Upper lobe of right lung (tissue), 1 donor: ENCODE results near the gene CDK10. TPM values are rescaled to one million over a fixed set of nuclear protein-coding genes. Genes with fewer than 3 reads are reported as not detected.

Experiments
- ATAC-seq: fragments of 200-7000 bp; cut with Tn5 transposase; one replicate; pipeline ENCODE4 v1.9.1; 2020; ENCODE audit warnings: mild to moderate bottlenecking, moderate library complexity
- DNase-seq: peaks from one replicate; pipeline ENCODE4 v3.0.0-alpha.2; 2020
- H3K27ac ChIP-seq: fragments of 200-600 bp; one replicate; pipeline ENCODE4 v1.8.0; 2022
- H3K27me3 ChIP-seq: fragments of 200-600 bp; one replicate; pipeline ENCODE4 v1.8.0; 2022; ENCODE audit warnings: mild to moderate bottlenecking
- H3K36me3 ChIP-seq: fragments of 200-600 bp; one replicate; pipeline ENCODE4 v1.8.0; 2022
- H3K4me1 ChIP-seq: fragments of 200-600 bp; one replicate; pipeline ENCODE4 v1.8.0; 2022
- H3K4me3 ChIP-seq: fragments of 200-600 bp; one replicate; pipeline ENCODE4 v1.8.0; 2022; ENCODE audit warnings: mild to moderate bottlenecking
- H3K9me3 ChIP-seq: fragments of 200-600 bp; one replicate; pipeline ENCODE4 v1.8.0; 2022
- intact Hi-C: fragments of 100-400 bp; cut with DNase I; formaldehyde crosslinking; loops from one replicate; pipeline ENCODE4 v1.11.0; 2022
- total RNA-seq: library from RNA; stranded (reverse); fragmentation: NEBNext Ultra II Directional; extraction: Animal tissue kit (Norgen Biotek cat#: 25700); gene quantifications from one replicate; pipeline ENCODE4 v1.2.1, GENCODE V29; 2021
- TF ChIP-seq, protein P1 (sequence below): fragments of 200-600 bp; IDR thresholded peaks from one replicate; pipeline ENCODE4 v1.8.0; 2022; ENCODE audit warnings: antibody characterized with exemption
- donor health status: DM: no; HTN: yes; CAD: no; lungs with severe emphysema.

The CDK10 gene
- total RNA-seq, 1 donor from 2014 or later = 81.5 TPM

DNA sequence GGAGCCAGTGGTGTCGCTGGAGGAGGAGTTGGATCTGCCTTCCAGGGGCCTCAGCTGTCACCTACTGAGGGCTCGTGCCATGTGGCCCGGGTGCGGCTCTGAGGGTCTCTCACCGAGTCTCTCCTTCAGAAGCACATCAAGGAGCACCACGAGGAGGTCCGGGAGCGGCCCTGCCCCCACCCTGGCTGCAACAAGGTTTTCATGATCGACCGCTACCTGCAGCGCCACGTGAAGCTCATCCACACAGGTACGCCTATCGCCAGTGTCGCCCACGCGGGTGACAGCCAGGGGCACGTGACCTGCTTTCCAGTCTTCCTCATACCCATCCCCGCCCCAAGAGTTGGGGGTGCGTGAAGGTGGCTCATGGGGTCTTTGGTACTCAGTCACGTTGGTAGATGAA is 47.3 kb downstream of the CDK10 start:
- TF ChIP-seq, protein P1, sequence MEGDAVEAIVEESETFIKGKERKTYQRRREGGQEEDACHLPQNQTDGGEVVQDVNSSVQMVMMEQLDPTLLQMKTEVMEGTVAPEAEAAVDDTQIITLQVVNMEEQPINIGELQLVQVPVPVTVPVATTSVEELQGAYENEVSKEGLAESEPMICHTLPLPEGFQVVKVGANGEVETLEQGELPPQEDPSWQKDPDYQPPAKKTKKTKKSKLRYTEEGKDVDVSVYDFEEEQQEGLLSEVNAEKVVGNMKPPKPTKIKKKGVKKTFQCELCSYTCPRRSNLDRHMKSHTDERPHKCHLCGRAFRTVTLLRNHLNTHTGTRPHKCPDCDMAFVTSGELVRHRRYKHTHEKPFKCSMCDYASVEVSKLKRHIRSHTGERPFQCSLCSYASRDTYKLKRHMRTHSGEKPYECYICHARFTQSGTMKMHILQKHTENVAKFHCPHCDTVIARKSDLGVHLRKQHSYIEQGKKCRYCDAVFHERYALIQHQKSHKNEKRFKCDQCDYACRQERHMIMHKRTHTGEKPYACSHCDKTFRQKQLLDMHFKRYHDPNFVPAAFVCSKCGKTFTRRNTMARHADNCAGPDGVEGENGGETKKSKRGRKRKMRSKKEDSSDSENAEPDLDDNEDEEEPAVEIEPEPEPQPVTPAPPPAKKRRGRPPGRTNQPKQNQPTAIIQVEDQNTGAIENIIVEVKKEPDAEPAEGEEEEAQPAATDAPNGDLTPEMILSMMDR = no peak
- no peak overlapping the region for H3K27ac ChIP-seq
- H3K36me3 ChIP-seq = peaks cover 96% of the 10 kb centered on the region
- ATAC-seq = no peak
- H3K4me1 ChIP-seq = no peaks in the 10 kb centered on the region
- no peaks in the 10 kb centered on the region for H3K9me3 ChIP-seq
- intact Hi-C loops = no loop called here
- no peak for DNase-seq
- no peaks in the 10 kb centered on the region for H3K27me3 ChIP-seq
- H3K4me3 ChIP-seq = no peak overlapping the region

DNA sequence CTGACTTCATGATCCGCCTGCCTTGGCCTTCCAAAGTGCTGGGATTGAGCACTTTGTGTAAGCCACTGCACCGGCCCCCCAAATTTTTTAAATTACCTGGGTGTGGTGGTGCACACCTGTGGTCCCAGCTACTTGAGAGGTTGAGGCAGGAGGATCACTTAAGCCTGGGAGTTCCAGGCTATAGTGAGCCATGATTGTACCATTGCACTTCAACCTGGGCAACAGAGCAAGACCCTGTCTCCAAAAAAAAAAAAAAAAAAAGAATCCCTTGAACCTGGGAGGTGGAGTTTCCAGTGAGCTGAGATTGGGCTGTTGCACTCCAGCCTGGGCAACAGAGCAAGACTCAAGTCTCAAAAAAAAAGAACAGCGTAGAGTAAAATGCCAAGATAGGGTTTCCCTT is 50.1 kb downstream of the CDK10 start:
- DNase-seq = no peak
- Histone ChIP-seq H3K4me3 (no peak overlapping the region), H3K27ac (no peak overlapping the region), H3K4me1 (no peaks in the 10 kb centered on the region), H3K9me3 (no peaks in the 10 kb centered on the region), H3K36me3 (peaks cover 96% of the 10 kb centered on the region), H3K27me3 (no peaks in the 10 kb centered on the region)
- intact Hi-C loops = no loop called here
- TF ChIP-seq, protein P1 = no peak
- no peak for ATAC-seq

DNA sequence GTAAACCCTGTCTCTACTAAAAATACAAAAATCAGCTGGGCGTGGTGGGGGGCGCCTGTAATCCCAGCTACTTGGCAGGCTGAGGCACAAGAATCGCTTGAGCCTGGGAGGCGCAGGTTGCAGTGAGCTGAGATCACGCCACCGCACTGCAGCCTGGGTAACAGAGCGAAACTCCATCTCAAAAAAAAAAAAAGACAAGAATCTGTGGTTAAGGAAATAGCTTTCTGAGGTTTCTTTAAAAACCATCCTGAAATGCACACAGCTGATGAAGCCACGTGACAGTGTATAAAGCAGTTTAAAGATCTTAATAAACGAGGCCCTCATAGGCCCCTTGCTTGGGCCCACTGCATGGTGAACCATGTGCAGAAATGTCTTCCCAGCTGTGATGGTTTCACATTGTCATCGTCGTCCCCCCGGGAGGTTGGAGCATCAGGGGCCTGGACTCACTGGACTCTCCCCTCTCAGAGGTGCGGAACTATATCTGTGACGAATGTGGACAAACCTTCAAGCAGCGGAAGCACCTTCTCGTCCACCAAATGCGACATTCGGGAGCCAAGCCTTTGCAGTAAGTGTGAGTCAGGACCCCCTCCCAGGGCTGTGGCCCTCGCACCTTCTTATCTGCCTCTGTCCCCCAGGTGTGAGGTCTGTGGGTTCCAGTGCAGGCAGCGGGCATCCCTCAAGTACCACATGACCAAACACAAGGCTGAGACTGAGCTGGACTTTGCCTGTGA is 51.0 kb downstream of the CDK10 start:
- no peaks in the 10 kb centered on the region for H3K9me3 ChIP-seq
- no peaks in the 10 kb centered on the region for H3K4me1 ChIP-seq
- no peak for DNase-seq
- no peak overlapping the region for H3K27ac ChIP-seq
- intact Hi-C loops = no loop called here
- peaks cover 90% of the 10 kb centered on the region for H3K36me3 ChIP-seq
- TF ChIP-seq, protein P1 = no peak
- H3K4me3 ChIP-seq = no peak overlapping the region
- no peak for ATAC-seq
- H3K27me3 ChIP-seq = no peaks in the 10 kb centered on the region

DNA sequence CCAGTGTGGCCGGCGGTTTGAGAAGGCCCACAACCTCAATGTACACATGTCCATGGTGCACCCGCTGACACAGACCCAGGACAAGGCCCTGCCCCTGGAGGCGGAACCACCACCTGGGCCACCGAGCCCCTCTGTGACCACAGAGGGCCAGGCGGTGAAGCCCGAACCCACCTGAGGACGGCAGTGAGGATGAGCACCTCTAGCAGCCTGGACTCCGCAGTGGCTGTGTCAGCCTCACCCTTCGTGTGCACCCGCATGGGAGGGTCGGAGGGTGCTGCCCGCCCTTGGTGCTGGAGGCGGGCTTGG is 51.5 kb downstream of the CDK10 start:
- no peak for DNase-seq
- no peak overlapping the region for H3K4me3 ChIP-seq
- TF ChIP-seq, protein P1 = no peak
- H3K4me1 ChIP-seq = no peaks in the 10 kb centered on the region
- no peak for ATAC-seq
- H3K27me3 ChIP-seq = no peaks in the 10 kb centered on the region
- H3K9me3 ChIP-seq = no peaks in the 10 kb centered on the region
- H3K36me3 ChIP-seq = peaks cover 89% of the 10 kb centered on the region
- intact Hi-C loops = no loop called here
- H3K27ac ChIP-seq = no peak overlapping the region

DNA sequence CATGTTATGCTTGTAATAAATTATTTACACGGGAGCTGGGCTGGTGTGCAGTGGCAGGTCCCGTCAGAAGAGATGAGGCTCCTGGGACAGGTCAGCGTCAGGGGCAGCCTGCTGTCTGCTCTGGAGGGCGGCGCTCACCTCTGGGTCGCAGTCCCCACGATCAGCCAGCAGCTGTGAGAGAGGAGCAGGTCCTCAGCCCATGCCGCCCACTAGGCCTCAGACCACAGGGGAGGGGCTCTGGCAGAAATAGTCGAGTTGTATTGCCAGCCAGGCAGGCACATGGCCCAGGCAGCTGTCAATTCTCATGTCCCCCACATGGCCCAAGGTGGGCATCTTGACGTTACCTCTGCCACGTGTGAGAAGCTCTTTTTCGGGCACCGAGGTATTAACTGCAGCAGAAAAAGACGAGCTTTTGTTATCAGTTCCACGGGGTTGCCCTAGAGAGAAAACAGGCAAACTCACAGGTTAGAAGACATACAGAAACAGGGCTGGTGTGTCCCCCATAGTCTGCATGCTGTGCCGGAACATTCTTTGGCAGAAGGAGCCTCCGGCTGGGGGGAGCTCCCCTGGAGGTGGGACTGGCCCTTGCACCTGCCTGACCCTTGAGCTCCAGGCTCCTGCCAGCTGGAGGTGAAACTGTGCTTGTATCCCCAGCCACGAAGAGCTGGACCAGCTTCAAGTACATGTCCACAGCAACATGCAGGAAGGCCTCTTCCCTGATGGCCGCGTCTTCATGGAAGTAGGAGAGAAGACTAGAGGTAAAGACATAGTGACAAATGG is 52.2 kb downstream of the CDK10 start:
- ATAC-seq (no peak), DNase-seq (no peak)
- Histone ChIP-seq H3K36me3 (peaks cover 82% of the 10 kb centered on the region), H3K27me3 (no peaks in the 10 kb centered on the region), H3K4me1 (no peaks in the 10 kb centered on the region), H3K27ac (no peak overlapping the region), H3K4me3 (no peak overlapping the region), H3K9me3 (no peaks in the 10 kb centered on the region)
- intact Hi-C loops = no loop called here
- TF ChIP-seq, protein P1 = no peak
